Measurements from ENCODE around the gene ATL1.

DNA sequence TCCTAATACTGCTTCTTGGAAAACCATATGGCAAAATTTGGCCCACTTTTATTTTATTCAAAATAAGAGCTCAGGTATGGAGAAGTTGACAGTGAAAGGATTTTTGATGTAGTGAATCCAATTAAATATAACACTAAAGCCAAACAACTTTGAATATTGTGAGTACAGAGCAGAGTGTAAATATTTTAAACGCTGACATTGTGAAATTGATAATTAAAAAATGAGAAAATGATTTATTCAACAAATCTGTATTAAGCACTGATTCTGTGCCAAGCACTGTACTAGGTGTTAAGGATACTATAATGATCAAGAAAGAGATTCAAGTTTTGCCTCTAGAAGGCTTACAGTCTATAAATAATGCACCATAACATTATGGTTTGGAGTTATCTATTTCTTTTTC is 50.5 kb downstream of the ATL1 start:
- TF ChIP-seq CHD1 (IDR thresholded peaks at IDR 0.05; ENCODE audit: low read depth, low read length) (no peak), CTCF (IDR thresholded peaks at IDR 0.05; ENCODE audit: control extremely low read depth in 1 of 3, insufficient read depth in 1 of 3, low read depth in 1 of 3, low read length in 3 of 3) (no peak), NRF1 (IDR thresholded peaks at IDR 0.05; ENCODE audit: low read depth, low read length) (no peak), HDAC2 (IDR thresholded peaks at IDR 0.05; ENCODE audit: borderline replicate concordance in 1 of 2, low read depth in 2 of 2, low read length in 2 of 2) (no peak), USF2 (IDR thresholded peaks at IDR 0.05; ENCODE audit: low read length) (no peak), CHD7 (IDR thresholded peaks at IDR 0.05; ENCODE audit: insufficient replicate concordance, low read length) (no peak), EP300 (IDR thresholded peaks at IDR 0.05; ENCODE audit: borderline replicate concordance in 1 of 2, low read depth in 2 of 2, low read length in 2 of 2) (no peak), POLR2AphosphoS5 (IDR thresholded peaks at IDR 0.05; ENCODE audit: low read depth, low read length) (no peak)

Measured in H1 (cell line).